HG02973 (cell line): Measurements from ENCODE around the gene FSCN2.
"Not testable (repeated sequence)": the region's sequence is repeated elsewhere in the genome, so short reads cannot be mapped to it uniquely, and the experiment has no call there.

Experiments used
- ATAC-seq: cut with Tn5 transposase; IDR thresholded peaks from one replicate; pipeline ENCODE4 v1.9.1; 2021; ENCODE audit warnings: moderate library complexity; ENCODE audit not compliant: unreplicated experiment

The FSCN2 gene

DNA sequence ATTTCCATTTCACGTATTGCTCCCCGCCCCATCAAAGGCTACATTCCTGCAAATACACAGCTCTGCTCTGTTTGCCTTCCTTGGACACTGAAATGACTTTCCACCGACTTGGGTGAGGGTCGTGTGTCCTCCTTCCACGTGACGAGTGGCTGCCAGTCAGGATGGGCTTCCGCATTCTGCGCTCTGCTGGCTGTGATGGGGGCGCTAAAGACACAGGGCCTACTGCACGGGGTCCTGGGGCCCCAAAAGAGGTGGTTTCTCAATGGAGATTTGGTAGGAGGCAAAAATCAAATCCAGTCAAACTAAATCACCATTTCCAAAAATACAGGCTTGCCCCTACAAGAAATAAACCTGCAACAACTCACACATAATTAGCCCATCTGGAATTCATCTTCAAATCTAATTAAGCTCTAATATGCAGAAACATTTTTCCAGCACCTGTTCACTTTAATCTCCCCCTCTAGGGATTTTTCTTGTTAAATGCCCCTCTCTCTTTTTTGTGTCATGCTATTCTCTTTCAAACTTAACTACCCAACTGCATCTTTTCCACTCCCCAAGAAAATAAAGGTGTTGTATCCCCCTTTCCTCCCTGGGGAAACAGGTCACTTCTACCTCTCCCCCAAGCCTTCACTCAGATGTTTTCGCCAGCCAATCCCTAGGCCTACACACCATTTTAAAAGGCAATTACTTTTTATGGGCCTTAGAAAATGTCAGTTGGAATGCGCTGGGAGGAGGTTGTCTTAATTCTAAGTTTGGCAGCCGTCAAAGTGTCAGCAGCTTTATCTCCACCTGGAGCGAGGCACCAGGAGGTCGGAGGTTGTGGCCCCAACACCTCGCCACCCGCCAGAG lies 45.8 kb downstream of the FSCN2 start:
- no peak for ATAC-seq

DNA sequence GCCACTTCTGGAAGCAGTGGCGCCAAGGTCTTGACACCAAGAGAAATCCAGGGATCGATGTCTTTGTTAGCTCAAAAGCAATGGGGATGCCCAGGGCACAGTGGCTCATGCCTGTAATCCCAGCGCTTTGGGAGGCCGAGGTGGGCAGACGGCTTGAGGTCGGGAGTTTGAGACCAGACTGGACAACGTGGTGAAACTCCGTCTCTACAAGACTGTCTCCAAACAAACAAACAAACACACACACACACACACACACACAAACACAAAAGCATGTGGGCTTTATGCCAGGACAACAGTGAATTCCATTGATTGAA lies 46.4 kb downstream of the FSCN2 start:
- no peak for ATAC-seq

DNA sequence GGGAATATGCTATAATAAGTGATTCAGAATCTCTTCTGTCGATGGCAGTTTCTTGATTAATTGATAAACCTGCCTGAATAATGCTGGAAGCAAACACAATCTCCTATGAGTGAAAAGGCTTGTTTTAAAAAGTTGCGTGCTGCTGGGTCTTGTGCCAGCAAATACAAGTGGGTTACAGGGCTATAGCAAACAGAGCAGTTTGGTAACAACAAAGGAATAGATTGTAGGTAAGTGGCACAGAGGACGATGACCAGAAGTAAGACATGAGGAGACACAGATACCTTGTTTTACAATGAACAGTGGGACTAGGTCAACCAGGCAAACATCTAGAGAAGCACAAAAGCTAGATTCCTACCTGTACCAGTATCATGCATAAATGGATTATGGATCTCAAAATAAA lies 47.7 kb downstream of the FSCN2 start:
- ATAC-seq: no peak

DNA sequence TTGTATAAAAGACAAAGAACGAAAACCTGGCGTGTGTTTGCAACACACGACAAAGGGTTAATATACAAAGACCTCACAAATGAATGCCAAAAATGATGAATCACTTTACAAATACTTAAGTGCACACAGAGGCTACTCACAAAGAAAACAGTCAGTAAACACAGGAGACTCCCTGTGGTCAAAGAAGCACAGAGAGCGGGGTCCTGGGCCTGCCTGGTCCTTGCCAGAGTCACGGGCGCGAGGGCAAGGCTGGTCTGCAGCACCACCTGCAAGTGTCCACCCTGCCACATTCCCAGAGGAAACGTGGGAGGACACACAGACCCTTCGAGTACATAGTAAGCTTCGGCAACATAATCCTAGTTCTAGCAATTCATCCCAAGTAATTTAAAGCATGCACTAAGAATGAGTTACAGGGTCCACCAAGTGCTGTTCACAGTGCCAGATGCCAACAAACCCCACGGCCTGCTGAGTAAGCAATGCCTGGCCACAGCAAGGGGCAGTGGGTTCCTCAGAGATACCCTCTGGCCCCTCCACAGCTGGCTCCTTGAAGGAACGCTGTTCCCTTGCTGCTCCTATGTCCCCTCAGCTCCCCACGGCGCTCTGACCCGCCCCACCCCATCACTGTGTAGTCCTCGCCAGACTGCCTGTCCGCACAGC lies 48.6 kb downstream of the FSCN2 start:
- ATAC-seq: no peak

DNA sequence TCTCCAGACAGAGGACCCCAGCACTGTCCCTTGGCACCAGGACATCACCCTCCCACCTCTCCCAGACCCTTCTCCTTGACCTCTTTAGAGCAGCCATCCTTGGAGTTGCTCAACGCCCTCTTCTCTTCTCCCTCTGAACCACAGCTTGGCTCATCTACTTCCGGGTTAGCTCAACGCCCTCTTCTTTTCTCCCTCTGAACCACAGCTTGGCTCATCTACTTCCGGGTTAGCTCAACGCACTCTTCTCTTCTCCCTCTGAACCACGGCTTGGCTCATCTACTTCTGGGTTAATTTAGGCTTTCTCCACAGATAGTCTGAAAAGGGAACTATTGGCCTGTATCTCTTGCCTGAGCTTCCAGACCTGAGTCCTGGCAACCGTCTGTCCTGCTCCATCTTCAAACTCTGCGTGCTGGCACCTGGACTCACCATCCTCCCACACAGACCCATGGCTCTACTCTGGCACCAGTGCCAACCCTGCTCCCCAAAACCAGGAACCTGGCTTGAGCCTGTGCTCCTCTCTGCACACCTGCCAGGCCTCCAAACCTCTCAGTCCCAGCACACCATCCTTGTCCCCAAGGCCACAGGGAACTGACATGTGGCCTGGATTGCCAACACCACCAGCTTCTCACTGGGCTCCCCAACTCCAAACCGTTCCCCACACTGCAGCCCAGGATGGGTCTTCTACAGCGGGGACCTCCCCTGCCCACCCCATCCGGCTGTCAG lies 49.3 kb downstream of the FSCN2 start:
- ATAC-seq: no peak

DNA sequence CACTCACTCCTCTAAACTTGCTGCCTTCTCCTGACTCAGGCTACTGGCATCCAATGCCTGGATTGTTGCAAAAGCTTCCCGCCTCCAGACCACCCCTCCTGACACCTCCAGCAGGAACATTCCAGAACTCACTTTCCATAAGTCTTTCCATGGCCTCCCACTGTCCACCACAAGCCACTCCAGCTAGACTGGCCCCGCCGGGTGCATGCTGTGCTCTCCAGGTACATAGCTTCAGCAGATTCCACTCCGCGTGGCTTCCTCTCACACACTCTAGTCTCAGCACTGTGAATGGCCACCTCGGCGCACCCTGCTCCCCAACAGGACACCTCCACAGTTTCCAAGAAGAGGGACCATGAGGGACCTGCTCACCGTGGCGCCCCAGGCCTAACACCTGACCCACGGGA lies 49.9 kb downstream of the FSCN2 start:
- ATAC-seq: no peak

DNA sequence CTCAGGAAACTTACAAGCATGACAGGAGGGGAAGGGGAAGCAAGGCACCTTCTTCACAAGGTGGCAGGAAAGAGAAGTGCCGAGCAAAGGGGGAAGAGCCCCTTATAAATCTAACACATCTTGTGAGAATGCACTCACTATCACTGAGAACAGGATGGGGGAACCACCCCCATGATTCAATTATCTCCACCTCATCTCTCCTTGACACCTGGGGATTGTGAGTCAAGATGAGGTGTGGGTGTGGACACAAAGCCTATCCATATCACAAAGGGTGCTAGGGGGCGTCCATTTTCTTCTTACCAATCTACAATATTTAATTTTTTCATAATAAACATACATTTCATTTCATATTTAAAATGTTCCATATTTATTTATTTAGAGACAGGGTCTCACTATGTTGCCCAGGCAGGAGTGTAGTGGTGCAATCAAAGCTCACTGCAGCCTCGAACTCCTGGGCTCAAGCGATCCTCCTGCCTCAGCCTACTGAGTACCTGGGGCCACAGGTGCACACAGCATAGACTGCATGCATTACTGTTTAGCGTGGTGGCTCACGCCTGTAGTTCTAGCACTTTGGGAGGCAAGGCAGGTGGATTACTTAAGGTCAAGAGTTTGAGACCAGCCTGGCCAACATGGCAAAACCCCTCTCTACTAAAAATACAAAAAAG lies 50.5 kb downstream of the FSCN2 start:
- ATAC-seq: no peak

DNA sequence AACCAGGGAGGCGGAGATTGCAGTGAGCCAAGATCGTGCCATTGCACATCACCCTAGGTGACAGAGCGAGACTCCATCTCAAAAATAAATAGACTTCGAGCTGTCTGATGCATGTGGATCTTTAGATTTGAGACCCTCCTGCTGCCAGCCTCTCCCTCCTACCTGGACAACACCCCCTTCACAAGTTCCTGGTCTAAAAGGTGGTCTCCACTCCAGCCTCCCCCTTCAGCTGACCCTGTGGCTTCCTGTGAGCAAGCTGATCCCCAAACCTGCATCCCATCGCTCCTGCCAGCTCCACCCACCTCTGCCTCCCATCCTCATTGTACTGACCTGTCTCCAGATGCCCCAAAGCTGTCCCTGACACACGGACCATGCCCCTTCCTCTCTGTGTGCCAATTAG lies 51.1 kb downstream of the FSCN2 start:
- no peak for ATAC-seq

DNA sequence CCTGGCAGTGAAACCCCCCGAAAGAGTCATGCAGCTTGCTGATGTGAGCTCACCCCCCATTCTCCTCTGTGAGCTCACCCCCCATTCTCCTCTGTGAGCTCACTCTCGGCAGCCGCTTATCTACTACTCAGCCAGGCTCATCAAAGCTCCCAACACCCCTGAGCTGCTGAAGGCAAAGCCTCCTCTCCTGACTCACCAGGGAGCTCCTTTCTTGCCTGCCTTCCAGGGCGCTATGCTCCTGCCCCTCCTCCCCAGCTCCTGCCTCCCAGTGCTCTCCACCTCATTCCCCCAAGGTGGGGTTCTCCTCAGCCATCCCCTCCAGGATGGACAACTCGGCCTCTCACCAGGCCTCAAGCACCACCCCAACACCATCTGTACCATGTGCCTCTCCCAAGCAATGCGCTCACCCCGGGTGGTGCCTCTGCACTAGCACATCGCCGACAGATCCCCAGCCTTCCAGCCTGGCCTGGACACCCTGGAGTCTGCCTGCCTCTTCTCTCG lies 51.7 kb downstream of the FSCN2 start:
- ATAC-seq: no peak

DNA sequence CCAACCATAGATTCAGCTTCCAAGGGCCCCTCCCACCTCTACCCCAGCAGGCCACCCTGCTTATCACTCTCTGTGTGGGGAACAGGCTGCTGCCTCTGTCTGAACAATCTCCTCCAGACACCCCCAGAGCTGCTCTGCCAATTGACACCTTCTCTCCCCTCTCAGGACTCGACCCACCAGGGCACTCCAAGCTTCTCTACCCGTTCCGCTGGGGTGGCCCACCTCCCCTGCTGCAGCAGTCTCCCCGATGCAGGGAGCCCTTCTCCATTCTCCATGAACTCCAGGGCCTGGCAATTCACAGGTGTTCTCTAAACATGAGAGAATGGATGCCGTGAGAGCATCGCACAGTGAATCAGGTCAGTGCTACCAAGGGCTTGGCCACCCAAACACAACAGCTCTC lies 52.3 kb downstream of the FSCN2 start:
- ATAC-seq: no peak

DNA sequence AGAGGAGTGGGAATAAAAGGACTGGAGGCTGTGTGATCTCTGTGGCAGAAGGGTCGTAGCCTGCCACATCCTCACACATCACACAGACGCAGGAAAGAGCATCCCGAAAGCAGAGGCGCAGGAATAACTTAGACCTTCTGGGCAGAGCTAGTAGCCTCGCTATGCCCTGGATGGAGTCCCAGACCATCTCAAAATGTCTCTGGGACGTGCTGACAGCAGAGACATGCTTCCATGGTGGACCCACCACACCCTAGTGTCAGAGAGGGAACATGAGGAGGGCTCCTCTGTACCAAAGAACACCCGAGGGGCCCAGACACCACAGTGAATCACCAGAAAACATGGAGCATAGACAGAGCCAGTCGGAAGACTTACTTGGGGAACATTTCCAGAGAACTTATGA lies 53.6 kb downstream of the FSCN2 start:
- ATAC-seq: no peak

DNA sequence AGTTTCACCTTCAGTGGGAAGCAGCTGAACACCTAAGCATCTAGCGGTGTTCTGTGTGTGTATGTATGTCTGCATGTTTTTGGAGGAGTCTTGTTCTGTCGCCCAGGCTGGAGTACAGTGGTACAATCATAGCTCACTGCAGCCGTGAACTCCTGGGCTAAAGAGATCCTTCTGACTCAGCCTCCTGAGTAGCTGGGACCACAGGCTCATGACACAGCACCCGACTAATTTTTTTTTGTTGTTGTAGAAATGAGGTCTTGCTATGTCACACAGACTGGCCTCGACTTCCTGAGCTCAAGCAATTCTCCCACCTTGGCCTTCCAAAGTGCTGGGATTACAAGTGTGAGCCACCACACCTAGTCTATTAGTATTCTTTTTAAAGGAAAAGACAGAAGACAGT lies 54.2 kb downstream of the FSCN2 start:
- ATAC-seq: no peak

DNA sequence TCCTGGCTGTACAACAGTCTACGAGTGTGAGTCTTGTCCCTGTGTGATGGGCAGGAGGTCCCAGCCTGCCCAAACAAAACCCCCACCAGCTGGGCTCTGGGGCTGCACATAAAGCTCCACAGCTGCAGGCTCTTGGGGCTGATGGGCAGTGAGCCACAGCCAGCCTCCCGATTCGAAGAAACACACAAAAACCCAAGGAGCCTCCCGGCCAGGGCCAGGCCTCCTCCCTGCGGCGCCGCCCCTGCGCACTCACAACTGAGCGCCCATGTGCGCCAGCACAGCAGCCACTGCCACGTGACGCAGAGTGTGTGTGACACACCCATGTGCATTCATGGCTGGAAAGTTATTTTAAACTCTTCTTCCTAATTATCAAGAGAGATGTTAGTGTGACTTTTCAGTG lies 54.6 kb downstream of the FSCN2 start:
- no peak for ATAC-seq

DNA sequence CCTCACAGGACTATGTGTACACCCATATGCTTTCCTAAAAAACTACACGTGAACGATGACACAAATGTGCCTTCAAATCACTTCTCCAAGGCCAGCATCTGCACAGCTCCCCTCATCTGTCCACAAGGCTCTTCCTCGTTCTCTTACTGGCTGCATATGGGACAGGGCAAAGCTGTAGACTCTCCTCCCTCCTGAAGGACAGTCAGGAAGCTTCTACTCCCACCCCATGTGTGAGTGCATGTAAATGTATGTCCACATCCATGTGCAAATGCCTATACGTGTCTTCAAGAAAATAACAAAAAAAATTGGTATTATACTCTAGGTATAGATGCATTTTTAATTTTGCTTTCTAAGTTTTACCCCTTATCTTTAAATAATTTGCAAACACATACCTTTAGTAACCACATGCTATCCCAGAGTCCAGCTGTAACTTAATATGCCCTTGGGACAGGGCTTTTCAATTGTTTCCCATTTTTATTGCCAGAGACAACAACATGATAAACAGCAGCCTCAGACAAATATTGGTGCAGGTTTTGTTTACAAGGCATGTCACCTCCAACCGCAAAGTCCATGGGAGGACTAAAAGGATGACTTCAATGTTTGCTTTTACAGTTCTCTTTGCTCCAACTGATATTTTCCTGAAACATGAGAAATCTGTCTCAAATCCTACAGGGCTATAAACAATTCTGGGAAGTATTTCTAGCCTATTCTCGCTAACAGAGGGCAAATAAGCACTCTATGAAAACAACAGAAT lies 55.6 kb downstream of the FSCN2 start:
- no peak for ATAC-seq

DNA sequence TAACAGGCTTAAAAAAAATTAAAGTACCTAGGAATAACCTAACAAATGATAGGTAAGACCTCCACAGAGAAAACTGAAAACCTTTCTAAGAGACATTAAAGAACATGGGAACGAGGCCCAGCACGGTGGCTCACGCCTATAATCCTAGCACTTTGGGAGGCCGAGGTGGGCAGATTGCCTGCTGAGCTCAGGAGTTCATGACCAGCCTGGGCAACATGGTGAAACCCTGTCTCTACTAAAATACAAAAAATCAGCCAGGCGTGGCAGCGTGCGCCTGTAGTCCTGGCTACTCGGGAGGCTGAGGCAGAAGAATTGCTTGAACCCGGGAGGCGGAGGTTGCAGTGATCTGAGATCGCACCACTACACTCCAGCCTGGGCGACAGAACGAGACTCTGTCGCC lies 56.6 kb downstream of the FSCN2 start:
- not testable (repeated sequence) for ATAC-seq

DNA sequence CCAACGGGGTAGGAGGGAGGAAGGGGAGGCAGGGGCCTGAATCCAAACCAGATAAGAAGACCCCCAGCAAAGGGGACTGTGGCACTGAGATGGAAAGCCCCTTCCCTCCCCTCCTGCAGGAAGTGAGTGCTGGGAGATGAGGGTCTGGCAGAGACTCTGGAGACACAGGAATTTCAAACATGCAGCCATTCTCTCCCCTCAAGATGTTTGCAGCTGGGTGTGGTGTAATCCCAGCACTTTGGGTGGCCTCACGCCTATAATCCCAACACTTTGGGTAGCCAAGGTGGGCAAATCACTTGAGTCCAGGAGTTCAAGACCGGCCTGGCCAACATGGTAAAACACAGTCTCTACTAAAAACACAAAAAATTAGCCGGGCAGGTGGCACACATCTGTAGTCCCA lies 57.9 kb downstream of the FSCN2 start:
- ATAC-seq: no peak
